ENCODE data around the gene CACNA1C.

CACNA1C gene

GRCh38 chr12:2435511-2435910 lies 382.7 kb downstream of the CACNA1C start:
- DNase-seq (ENCODE audit: low read depth in 3 of 3, low spot score in 1 of 3), result no peak

DNA sequence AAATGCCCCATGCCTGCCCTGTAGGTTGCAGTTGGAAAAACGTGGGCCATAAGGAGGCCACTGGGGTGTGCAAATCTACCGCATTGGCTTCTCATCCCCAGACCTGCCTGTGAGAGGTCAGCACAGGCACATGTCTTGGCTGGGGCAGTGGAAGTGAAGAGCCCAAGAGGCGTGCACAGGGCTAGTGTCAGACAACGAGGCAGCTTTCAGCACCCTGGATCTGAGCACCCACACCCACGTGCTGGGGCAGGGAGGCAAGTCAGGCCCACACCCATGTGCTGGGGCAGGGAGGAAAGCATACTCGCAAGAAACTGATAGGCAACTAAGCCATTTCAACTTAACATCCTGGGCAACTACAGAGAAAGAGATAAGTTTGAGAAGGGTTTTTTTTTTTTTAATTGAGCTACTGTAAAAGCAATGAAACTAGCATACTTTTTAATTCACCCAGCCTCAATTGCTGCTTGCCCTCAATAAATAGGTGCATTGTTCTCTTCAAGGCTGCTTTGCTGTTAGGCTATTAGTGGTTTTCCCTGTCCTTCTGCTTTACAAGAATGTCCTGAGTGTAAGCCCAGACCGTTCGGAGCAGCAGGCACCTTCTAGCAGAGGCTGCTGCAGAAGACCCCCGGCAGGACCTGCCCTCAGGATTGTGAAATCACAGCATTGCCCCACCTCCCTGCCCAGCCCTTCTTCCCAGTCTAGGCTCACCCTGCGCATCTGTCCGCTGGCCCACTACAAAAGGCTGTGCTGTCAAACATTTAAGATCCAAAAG lies 386.7 kb downstream of the CACNA1C start:
- no peak for DNase-seq (ENCODE audit: low read depth in 3 of 3, low spot score in 1 of 3)

DNA sequence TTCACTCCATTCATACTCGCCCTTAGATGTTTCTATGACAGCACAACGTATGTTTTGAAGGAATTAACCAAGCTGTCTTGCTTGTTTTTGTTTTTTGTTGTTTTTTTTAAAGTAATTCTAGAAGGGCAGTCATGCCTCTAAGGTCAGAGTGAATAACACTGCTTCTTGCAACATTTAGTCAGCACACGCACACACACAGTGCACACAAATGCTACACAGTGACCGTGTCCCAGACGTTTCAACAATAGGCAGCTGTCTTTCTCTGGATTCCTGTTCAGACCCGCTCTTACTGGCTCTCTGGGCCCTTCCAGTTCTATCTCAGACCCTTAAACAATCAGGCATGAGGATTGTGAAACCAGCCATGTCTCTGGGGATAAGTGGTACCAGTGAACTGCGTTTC lies 391.0 kb downstream of the CACNA1C start:
- DNase-seq (ENCODE audit: low read depth in 3 of 3, low spot score in 1 of 3), result no peak

DNA sequence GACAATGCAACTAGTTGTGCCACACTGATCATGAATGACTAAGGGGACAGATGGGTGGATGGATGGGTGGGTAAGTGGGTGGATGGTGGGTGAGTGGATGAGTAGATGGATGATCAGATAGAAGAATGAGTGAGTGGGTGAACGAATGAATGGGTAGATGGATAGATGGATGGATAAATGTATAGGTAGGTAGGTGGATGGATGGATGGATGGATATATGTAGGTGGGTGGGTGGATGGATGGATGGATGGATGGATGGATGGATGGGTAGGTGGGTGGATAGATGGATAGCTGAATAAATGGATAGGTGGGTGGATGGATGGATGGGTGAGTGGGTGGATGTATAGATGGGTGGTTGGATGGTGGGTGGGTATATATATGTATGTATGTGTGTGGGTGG lies 393.2 kb downstream of the CACNA1C start:
- DNase-seq (ENCODE audit: low read depth in 3 of 3, low spot score in 1 of 3), result no peak

DNA sequence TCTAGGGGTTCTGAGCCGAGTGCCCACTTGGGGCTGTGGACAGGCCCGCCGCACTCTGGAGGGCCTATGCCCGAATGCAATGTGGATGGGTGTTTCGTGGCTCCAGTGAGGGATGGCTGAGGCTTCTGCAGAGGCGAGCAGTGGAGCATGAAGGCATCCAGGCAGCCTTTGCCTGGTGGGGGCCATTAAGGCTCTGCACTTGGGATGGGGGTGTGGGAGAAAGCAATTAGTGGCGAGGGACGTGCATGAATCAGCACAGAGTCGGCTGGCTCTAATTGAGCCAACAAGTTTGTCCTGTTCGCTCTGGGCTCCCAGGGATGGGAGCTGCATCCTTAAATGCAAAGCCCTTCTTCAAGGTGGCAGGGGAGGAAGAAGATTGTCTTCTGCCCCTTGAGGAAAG lies 395.1 kb downstream of the CACNA1C start:
- no peak for DNase-seq (ENCODE audit: low read depth in 3 of 3, low spot score in 1 of 3)

DNA sequence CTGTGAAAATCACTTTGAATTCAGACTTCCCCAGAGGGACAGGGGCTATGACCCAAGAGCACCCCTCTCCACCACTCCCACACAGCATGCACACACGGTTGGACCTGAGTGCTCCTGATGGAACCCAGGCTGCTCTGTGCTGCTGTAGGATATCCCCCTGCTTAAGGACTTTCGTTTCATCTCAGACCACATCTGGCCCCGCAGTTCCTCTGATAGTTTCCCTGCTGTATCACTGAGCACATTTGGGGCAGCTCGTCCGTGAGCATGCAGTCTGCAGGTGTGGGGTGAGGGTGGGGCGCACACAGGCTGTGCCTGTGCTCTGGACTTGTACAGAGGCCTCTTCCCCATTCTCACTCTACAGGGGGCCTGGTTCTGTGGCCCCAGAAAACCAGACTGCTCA lies 396.8 kb downstream of the CACNA1C start:
- DNase-seq (ENCODE audit: low read depth in 3 of 3, low spot score in 1 of 3), result no peak

DNA sequence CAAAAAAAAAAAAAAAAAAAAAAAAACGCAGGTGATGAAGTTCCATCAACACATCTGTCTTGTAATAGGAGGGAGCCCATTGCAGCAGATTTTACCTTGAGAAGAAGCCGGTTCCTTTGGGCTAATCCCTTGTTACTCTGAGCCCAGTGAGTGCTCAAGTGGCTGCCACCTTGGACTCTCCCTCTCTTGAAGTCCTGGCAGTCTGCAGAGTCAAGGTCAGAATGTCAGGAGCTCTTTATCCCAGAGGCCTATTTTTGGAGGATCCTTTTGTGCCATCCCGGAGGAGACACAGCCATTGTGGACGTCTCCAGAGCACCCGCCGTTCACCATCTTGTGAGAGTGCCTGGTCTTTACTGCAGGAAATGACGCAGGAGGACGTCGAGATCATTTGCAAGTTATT lies 397.8 kb downstream of the CACNA1C start:
- DNase-seq (ENCODE audit: low read depth in 3 of 3, low spot score in 1 of 3), result no peak

GRCh38 chr12:2451025-2451424 lies 398.2 kb downstream of the CACNA1C start:
- DNase-seq (ENCODE audit: low read depth in 3 of 3, low spot score in 1 of 3), result no peak

DNA sequence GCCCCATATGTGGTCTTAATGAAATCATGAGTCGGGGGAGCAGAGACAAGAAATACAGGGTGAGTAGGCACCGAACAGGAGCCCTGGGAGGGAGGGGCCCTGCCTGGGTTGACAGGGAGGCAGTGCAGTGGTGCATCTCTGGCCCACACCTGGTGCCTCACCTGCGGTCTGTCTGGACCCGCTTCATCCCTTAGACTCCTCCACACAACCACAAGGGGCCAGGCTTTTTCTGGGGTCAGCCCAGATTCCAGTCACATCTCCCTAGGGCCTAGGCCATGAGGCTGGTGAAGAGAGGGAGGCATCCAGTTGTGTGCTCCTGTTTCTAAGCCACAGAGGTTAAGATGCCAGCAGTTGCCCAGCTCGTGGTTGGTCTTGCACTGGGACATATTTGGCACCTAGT lies 398.7 kb downstream of the CACNA1C start:
- DNase-seq (ENCODE audit: low read depth in 3 of 3, low spot score in 1 of 3), result no peak

DNA sequence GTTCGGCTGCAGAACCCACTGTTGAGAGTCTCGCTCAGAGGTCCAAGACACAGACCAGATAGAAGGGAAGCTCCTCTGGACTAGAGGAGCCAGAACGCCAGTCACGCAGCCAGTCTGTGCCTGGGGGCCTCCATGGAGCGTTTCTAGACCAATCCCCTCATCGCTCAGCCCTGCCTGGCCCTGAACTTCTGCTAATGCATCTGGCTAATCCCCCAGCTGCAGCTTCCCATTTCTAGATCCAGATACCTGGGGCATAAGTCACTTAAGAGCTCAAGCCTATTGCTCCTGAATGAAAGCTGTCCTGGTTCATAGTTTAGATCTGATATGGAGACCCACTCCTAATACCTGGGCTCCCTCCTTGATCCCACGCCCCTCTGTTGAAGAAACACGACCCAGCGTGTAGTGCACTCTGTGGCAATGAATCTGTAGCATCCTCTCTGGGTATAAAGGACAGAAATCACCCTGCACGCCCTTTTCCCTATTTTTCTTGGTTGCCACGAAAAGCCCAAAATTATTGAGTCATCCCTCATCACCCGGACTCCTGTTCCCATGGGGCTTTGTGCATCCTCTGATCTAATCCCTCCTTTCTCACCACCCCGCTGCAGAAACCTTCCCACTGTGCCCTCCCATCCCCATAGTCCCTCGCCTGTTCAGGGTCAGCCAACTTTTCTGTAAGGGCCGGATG lies 400.4 kb downstream of the CACNA1C start:
- no peak for DNase-seq (ENCODE audit: low read depth in 3 of 3, low spot score in 1 of 3)

GRCh38 chr12:2453761-2454090 lies 400.9 kb downstream of the CACNA1C start:
- DNase-seq (ENCODE audit: low read depth in 3 of 3, low spot score in 1 of 3), result no peak

- no peak for DNase-seq (ENCODE audit: low read depth in 3 of 3, low spot score in 1 of 3)
These were observed 401.9 kb downstream of the CACNA1C start for GRCh38 chr12:2454601-2455177.

- no peak for DNase-seq (ENCODE audit: low read depth in 3 of 3, low spot score in 1 of 3)
These were observed 402.6 kb downstream of the CACNA1C start for GRCh38 chr12:2455410-2455809.

DNA sequence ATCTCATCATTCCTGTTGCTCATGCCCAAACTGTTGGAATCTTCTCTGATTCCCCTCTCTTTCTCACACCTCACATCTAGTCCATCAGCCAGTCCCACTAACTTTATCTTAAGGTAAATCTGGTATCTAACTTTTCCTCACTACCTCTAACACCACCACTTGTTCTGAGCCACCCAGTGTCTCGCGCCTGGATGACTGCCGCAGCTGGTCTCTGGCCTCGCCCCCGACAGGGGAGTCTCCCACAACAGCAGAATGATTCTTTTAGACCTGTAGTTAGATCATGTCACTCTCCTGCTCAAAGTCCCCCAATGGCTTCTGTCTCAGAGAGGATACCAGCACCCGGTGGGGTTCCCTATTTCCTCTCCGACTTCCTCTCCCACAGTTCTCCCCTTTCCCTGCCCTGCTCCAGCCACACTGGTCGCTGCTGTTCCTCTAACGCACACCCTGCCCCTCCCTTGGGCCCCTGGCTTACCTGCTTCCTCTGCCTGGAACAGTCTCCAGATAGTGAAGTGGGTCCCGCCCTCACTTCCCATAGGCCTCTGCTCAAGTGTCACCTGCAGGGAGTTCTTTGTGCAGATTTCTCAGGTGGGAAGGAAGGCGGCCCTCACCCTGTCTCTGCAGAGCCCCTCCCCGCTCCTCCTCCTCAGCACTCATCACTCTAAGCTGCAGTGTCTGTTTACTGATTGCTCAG lies 403.5 kb downstream of the CACNA1C start:
- no peak for DNase-seq (ENCODE audit: low read depth in 3 of 3, low spot score in 1 of 3)

DNA sequence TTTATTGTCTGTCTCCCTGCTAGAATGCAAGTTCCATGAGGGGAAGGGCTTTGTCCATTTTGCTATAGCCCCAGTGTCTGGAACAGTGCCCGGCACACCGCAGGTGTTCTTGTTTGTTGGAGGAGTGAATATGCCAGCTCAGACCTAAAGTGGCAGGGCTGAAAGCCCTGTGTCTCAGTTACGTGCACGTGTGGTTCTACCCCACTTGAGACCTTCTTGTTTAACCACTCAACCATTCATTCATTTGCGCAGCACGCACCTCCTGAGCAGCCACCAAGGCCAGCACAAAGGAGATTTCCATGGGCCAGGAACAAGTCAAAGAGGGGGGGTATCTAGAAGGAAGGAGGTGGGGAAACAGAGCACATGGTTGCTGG lies 404.0 kb downstream of the CACNA1C start:
- no peak for DNase-seq (ENCODE audit: low read depth in 3 of 3, low spot score in 1 of 3)

DNA sequence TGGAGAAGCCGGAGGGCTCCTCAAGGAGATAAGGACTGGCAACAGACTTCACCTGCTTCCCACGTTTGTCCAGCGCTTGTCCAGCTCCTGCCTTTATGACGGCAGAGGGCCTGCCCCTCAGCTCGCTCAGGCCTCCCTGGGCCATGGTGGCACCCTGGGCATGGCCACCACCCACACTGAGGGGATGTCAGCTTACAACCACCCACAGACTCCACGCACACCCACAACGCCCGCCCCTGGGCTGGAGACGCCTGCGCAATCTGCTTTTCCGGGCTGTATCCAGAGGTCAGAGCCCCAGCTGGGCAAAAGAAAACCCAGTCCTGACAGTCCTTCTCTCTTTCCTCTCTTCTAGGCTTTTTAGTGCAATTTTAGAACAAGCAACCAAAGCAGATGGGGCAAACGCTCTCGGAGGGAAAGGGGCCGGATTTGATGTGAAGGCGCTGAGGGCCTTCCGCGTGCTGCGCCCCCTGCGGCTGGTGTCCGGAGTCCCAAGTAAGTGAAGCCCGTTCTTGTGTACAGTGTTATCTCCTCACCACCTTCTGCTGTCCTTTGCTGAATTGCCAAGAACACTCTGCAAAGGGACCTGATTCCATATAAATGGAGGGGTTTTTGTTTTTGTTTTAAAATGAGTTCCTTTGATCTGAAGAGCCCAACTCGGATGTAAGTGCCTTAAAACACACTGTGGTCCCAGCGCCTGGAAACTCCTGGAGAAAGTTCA lies 404.6 kb downstream of the CACNA1C start:
- DNase-seq (ENCODE audit: low read depth in 3 of 3, low spot score in 1 of 3), result no peak

GRCh38 chr12:2457933-2458414 lies 405.2 kb downstream of the CACNA1C start:
- DNase-seq (ENCODE audit: low read depth in 3 of 3, low spot score in 1 of 3), result no peak

DNA sequence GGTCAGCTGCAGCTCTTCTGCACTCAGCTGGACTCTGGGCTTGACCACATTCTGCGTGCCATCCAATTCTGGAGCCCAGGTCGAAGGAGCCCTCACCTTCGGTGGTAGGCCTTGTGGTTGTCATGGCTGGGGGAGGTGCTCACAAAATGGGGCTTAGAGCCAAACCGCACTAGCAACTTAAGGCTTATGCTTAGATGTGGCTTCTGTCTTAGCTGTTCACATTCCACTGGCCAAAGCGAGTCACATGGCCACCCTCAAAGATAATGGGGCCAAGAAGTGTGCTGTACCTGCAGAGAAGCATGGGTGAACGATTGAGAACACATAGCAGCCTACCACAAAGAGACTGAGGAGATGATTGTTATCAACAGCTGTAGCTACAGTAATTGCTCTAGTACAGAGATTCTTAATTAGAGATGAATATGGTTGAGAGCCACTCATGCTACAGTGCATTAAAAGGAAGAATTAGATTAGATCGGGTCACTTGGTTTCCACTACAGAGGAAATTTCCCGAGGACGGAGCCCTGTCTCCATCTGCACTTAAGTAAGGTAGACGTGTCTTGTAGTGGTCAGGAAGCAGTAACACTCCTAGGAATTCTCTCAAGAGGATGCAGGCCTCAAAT lies 407.4 kb downstream of the CACNA1C start:
- no peak for DNase-seq (ENCODE audit: low read depth in 3 of 3, low spot score in 1 of 3)

GRCh38 chr12:2461046-2461445 lies 408.3 kb downstream of the CACNA1C start:
- no peak for DNase-seq (ENCODE audit: low read depth in 3 of 3, low spot score in 1 of 3)

DNA sequence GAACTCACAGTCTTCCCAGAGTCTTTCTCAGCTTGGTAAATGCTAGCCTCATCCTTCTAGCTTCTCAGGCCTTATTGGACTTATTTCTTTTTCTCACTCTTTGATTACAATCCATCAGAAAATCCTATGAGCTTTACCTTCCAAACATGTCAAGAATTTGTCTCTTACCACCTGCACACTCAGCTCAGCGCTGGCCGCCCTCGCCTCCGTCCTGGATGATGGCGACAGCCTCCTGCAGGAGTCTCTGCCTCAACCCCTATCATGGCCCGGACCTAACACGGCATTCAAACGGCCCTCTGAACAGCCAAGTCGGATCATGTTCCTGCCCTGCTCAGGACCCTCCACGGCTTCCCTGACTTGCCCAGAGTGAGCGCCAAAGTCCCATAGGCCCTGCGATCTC lies 408.9 kb downstream of the CACNA1C start:
- no peak for DNase-seq (ENCODE audit: low read depth in 3 of 3, low spot score in 1 of 3)

GRCh38 chr12:2462087-2462486 lies 409.3 kb downstream of the CACNA1C start:
- no peak for DNase-seq (ENCODE audit: low read depth in 3 of 3, low spot score in 1 of 3)
